Osteoblast (primary cell): Measurements from ENCODE around the gene SPI1. TPM values are rescaled to one million over a fixed set of nuclear protein-coding genes. Genes with fewer than 3 reads are reported as not detected.

ENCODE experiments used
- DNase-seq: peaks from one replicate; pipeline ENCODE4 v3.0.0; 2011; ENCODE audit warnings: low spot score, mixed read lengths; ENCODE audit not compliant: insufficient read length; ENCODE audit errors: missing footprints
- H2AFZ ChIP-seq: 2 replicates; pipeline ENCODE4 v1.6.0; 2011; ENCODE audit warnings: mild to moderate bottlenecking, low read length
- H3K27ac ChIP-seq: 2 replicates; pipeline ENCODE4 v1.5.1; 2011; ENCODE audit warnings: mild to moderate bottlenecking, low read depth, low read length, moderate library complexity
- H3K27me3 ChIP-seq: 2 replicates; pipeline ENCODE4 v1.6.0; 2012; ENCODE audit warnings: mild to moderate bottlenecking, control low read depth, inconsistent platforms, low read length, moderate library complexity; ENCODE audit not compliant: insufficient read depth
- H3K36me3 ChIP-seq: 2 replicates; pipeline ENCODE4 v1.5.1; 2011; ENCODE audit warnings: mild to moderate bottlenecking, low read length, control low read depth, moderate library complexity; ENCODE audit not compliant: insufficient read depth
- H3K4me1 ChIP-seq: 2 replicates; pipeline ENCODE4 v1.5.1; 2011; ENCODE audit warnings: mild to moderate bottlenecking, low read length, control low read depth, moderate library complexity; ENCODE audit not compliant: insufficient read depth
- H3K4me2 ChIP-seq: 2 replicates; pipeline ENCODE4 v1.6.0; 2011; ENCODE audit warnings: mild to moderate bottlenecking, low read length; ENCODE audit not compliant: insufficient read depth
- H3K4me3 ChIP-seq: fragments of 200-600 bp; sonication (generic); 3 replicates; pipeline ENCODE4 v1.5.1; 2012; ENCODE audit warnings: mild to moderate bottlenecking, low read length, inconsistent platforms; ENCODE audit not compliant: insufficient read depth
- H3K79me2 ChIP-seq: 2 replicates; pipeline ENCODE4 v1.6.0; 2012; ENCODE audit warnings: mild to moderate bottlenecking, low read length, control low read depth, inconsistent platforms; ENCODE audit not compliant: insufficient read depth
- H3K9me3 ChIP-seq: 2 replicates; pipeline ENCODE4 v1.5.1; 2011; ENCODE audit warnings: low read depth, low read length, control low read depth
- H4K20me1 ChIP-seq: 2 replicates; pipeline ENCODE4 v1.6.0; 2012; ENCODE audit warnings: mild to moderate bottlenecking, low read length, control low read depth; ENCODE audit not compliant: insufficient read depth
- CTCF ChIP-seq: IDR thresholded peaks from 2 replicates; pipeline ENCODE4 v1.5.1; 2011; ENCODE audit warnings: mild to moderate bottlenecking, low read depth, low read length, moderate library complexity; ENCODE audit errors: extremely low read depth
- total RNA-seq: library from RNA; depleted of rRNA; stranded (reverse); fragments of >200 nt; gene quantifications from 2 replicates; pipeline ENCODE4 v1.2.3, GENCODE V29; 2012

The SPI1 gene
- total RNA-seq, 1 donor: not detected

GRCh38 chr11:47355283-47356128, 22.8 kb downstream of the SPI1 start:
- no peaks in the 10 kb centered on the region for H3K4me1 ChIP-seq

GRCh38 chr11:47354913-47355282, 23.4 kb downstream of the SPI1 start:
- no peaks in the 10 kb centered on the region for H3K27me3 ChIP-seq
- H3K79me2 ChIP-seq: no peaks in the 10 kb centered on the region
- no peak overlapping the region for H3K27ac ChIP-seq
- TF ChIP-seq CTCF: no peak
- no peaks in the 10 kb centered on the region for H3K4me1 ChIP-seq
- H3K4me3 ChIP-seq: peak overlapping the region; percentile 69
- H3K4me2 ChIP-seq: peak overlapping the region; percentile 74
- no peak for DNase-seq
- H3K36me3 ChIP-seq: no peaks in the 10 kb centered on the region
- H3K9me3 ChIP-seq: no peaks in the 10 kb centered on the region
- peak overlapping the region; percentile 77 for H2AFZ ChIP-seq
- no peaks in the 10 kb centered on the region for H4K20me1 ChIP-seq

More at GRCh38 chr11:47355283-47356128, 22.8 kb downstream of the SPI1 start:
- no peaks in the 10 kb centered on the region for H3K9me3 ChIP-seq
- no peaks in the 10 kb centered on the region for H4K20me1 ChIP-seq
- DNase-seq: peak; percentile 99
- TF ChIP-seq CTCF: peak; percentile 95
- H3K79me2 ChIP-seq: no peaks in the 10 kb centered on the region
- H2AFZ ChIP-seq: peak overlapping the region; percentile 51
- peak overlapping the region; percentile 74 for H3K4me2 ChIP-seq
- H3K36me3 ChIP-seq: no peaks in the 10 kb centered on the region
- no peak overlapping the region for H3K27ac ChIP-seq
- no peaks in the 10 kb centered on the region for H3K27me3 ChIP-seq
- H3K4me3 ChIP-seq: peak overlapping the region; percentile 69

GRCh38 chr11:47353978-47354774, 24.2 kb downstream of the SPI1 start:
- Histone ChIP-seq H3K79me2 (no peaks in the 10 kb centered on the region), H2AFZ (peak overlapping the region; percentile 77)

More at GRCh38 chr11:47353978-47354774, 24.2 kb downstream of the SPI1 start:
- TF ChIP-seq CTCF: no peak
- H3K4me1 ChIP-seq: no peaks in the 10 kb centered on the region
- DNase-seq: peak; percentile 81
- H3K27ac ChIP-seq: no peak overlapping the region
- H3K36me3 ChIP-seq: no peaks in the 10 kb centered on the region
- H3K4me3 ChIP-seq: peak overlapping the region; percentile 69
- H3K4me2 ChIP-seq: peak overlapping the region; percentile 74
- H4K20me1 ChIP-seq: no peaks in the 10 kb centered on the region
- H3K9me3 ChIP-seq: no peaks in the 10 kb centered on the region
- H3K27me3 ChIP-seq: no peaks in the 10 kb centered on the region
